Measurements from ENCODE around the gene KIAA1143. TPM values are rescaled to one million over a fixed set of nuclear protein-coding genes. Genes with fewer than 3 reads are reported as not detected.

KIAA1143 gene
- total RNA-seq, 1 donor from 2014 or later: 32.4 TPM

GRCh38 chr3:44782891-44783290 is 21.5 kb upstream of the KIAA1143 start:
- Histone ChIP-seq H3K27ac (replicated peaks) (no peak overlapping the region), H3K36me3 (no peaks in the 10 kb centered on the region), H3K4me3 (no peak overlapping the region), H3K27me3 (ENCODE audit: low read depth) (no peaks in the 10 kb centered on the region), H3K9me3 (replicated peaks) (no peaks in the 10 kb centered on the region), H3K4me1 (no peaks in the 10 kb centered on the region)
- no peak for TF ChIP-seq CTCF (IDR thresholded peaks at IDR 0.05; ENCODE audit: borderline replicate concordance)
- intact Hi-C loops (cut with micrococcal nuclease): no loop called here
- no peak for DNase-seq

GRCh38 chr3:44772099-44772442 is 10.7 kb upstream of the KIAA1143 start:
- intact Hi-C loops (cut with micrococcal nuclease): no loop called here
- H3K4me1 ChIP-seq: no peaks in the 10 kb centered on the region
- DNase-seq: no peak
- peaks cover 31% of the 10 kb centered on the region for H3K9me3 ChIP-seq (replicated peaks)
- no peaks in the 10 kb centered on the region for H3K27me3 ChIP-seq (ENCODE audit: low read depth)
- no peaks in the 10 kb centered on the region for H3K36me3 ChIP-seq
- TF ChIP-seq CTCF (IDR thresholded peaks at IDR 0.05; ENCODE audit: borderline replicate concordance): no peak
- no peak overlapping the region for H3K27ac ChIP-seq (replicated peaks)
- H3K4me3 ChIP-seq: no peak overlapping the region

GRCh38 chr3:44771424-44772098 is 10.1 kb upstream of the KIAA1143 start:
- intact Hi-C loops (cut with micrococcal nuclease): no loop called here
- H3K36me3 ChIP-seq: no peaks in the 10 kb centered on the region
- no peak overlapping the region for H3K4me3 ChIP-seq
- no peaks in the 10 kb centered on the region for H3K27me3 ChIP-seq (ENCODE audit: low read depth)
- no peak for DNase-seq
- peaks cover 31% of the 10 kb centered on the region for H3K9me3 ChIP-seq (replicated peaks)
- no peaks in the 10 kb centered on the region for H3K4me1 ChIP-seq
- H3K27ac ChIP-seq (replicated peaks): no peak overlapping the region
- TF ChIP-seq CTCF (IDR thresholded peaks at IDR 0.05; ENCODE audit: borderline replicate concordance): no peak

GRCh38 chr3:44764248-44764647 is 2.8 kb upstream of the KIAA1143 start:
- peaks cover 19% of the 10 kb centered on the region for H3K4me1 ChIP-seq
- intact Hi-C loops (cut with micrococcal nuclease): no loop called here
- H3K27me3 ChIP-seq (ENCODE audit: low read depth): no peaks in the 10 kb centered on the region
- H3K9me3 ChIP-seq (replicated peaks): peaks cover 4% of the 10 kb centered on the region
- no peak for TF ChIP-seq CTCF (IDR thresholded peaks at IDR 0.05; ENCODE audit: borderline replicate concordance)
- H3K4me3 ChIP-seq: no peak overlapping the region
- DNase-seq: no peak
- H3K27ac ChIP-seq (replicated peaks): no peak overlapping the region
- peaks cover 2% of the 10 kb centered on the region for H3K36me3 ChIP-seq

GRCh38 chr3:44762690-44763089 is 1.3 kb upstream of the KIAA1143 start:
- DNase-seq: no peak
- H3K27me3 ChIP-seq (ENCODE audit: low read depth): no peaks in the 10 kb centered on the region
- intact Hi-C loops (cut with micrococcal nuclease): no loop called here
- H3K9me3 ChIP-seq (replicated peaks): peaks cover 12% of the 10 kb centered on the region
- no peak overlapping the region for H3K27ac ChIP-seq (replicated peaks)
- no peak overlapping the region for H3K4me3 ChIP-seq
- H3K36me3 ChIP-seq: peaks cover 17% of the 10 kb centered on the region
- no peak for TF ChIP-seq CTCF (IDR thresholded peaks at IDR 0.05; ENCODE audit: borderline replicate concordance)
- peaks cover 19% of the 10 kb centered on the region for H3K4me1 ChIP-seq
